OCI-LY1 (cell line): ENCODE data around the gene NAGLU.

ENCODE experiments used
- CTCF ChIP-seq: fragments of 200-600 bp; sonication (generic), shearing (Covaris generic); IDR thresholded peaks from 2 replicates; pipeline ENCODE4 v1.5.1; 2017; ENCODE audit warnings: mild to moderate bottlenecking, antibody characterized with exemption, low read length, moderate library complexity, mixed read lengths
- EZH2 ChIP-seq: fragments of 200-600 bp; sonication (generic), shearing (Covaris generic); IDR thresholded peaks from 2 replicates; pipeline ENCODE4 v1.8.0; 2017; ENCODE audit warnings: borderline replicate concordance, mixed run types, mild to moderate bottlenecking, antibody characterized with exemption, low read length, moderate library complexity, mixed read lengths

- TF ChIP-seq CTCF (no peak), EZH2 (no peak)
Observed at GRCh38 chr17:42553161-42553818, 17.2 kb downstream of the NAGLU start.
